ENCODE data around the gene CCDC184.
"Not testable (repeated sequence)": the region's sequence is repeated elsewhere in the genome, so short reads cannot be mapped to it uniquely, and the experiment has no call there.

DNA sequence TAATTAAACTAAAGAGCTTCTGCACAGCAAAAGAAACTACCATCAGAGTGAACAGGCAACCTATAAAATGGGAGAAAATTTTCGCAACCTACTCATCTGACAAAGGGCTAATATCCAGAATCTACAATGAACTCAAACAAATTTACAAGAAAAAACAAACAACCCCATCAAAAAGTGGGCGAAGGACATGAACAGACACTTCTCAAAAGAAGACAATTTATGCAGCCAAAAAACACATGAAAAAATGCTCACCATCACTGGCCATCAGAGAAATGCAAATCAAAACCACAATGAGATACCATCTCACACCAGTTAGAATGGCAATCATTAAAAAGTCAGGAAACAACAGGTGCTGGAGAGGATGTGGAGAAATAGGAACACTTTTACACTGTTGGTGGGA is 26.1 kb downstream of the CCDC184 start:
- TF ChIP-seq, protein P1, sequence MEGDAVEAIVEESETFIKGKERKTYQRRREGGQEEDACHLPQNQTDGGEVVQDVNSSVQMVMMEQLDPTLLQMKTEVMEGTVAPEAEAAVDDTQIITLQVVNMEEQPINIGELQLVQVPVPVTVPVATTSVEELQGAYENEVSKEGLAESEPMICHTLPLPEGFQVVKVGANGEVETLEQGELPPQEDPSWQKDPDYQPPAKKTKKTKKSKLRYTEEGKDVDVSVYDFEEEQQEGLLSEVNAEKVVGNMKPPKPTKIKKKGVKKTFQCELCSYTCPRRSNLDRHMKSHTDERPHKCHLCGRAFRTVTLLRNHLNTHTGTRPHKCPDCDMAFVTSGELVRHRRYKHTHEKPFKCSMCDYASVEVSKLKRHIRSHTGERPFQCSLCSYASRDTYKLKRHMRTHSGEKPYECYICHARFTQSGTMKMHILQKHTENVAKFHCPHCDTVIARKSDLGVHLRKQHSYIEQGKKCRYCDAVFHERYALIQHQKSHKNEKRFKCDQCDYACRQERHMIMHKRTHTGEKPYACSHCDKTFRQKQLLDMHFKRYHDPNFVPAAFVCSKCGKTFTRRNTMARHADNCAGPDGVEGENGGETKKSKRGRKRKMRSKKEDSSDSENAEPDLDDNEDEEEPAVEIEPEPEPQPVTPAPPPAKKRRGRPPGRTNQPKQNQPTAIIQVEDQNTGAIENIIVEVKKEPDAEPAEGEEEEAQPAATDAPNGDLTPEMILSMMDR (conservative IDR thresholded peaks at IDR 0.05 in 1 of 2, IDR thresholded peaks at IDR 0.05 in 1 of 2; ENCODE audit: low read depth in 1 of 2, low read length in 2 of 2) = not testable (repeated sequence)
- TF ChIP-seq EZH2 (IDR thresholded peaks at IDR 0.05; ENCODE audit: low read length, missing control alignments) = not testable (repeated sequence)
